AG04450 (cell line): Measurements from ENCODE around the gene HECW1. TPM values are rescaled to one million over a fixed set of nuclear protein-coding genes. Genes with fewer than 3 reads are reported as not detected.
"Not testable (repeated sequence)": the region's sequence is repeated elsewhere in the genome, so short reads cannot be mapped to it uniquely, and the experiment has no call there.

Source experiments
- CTCF ChIA-PET: fragments of 300-600, 350-600 bp; formaldehyde crosslinking; extraction: SDS; loops from one replicate; lab custom pipeline; 2022; ENCODE audit warnings: antibody characterized with exemption, inconsistent platforms; lab: Charles Lee
- POLR2A ChIA-PET: fragments of 350-600 bp; formaldehyde crosslinking; extraction: SDS; loops from one replicate; lab custom pipeline; 2021; ENCODE audit warnings: antibody characterized with exemption, inconsistent platforms; lab: Yijun Ruan, JAX
- DNase-seq: peaks from one replicate; pipeline ENCODE4 v3.0.0-alpha.2; 2011; ENCODE audit warnings: low read depth, low spot score
- H3K27ac ChIP-seq: one replicate; pipeline ENCODE4 v1.5.1; 2012; ENCODE audit warnings: low read depth, low read length, control low read depth
- H3K27me3 ChIP-seq: one replicate; pipeline ENCODE4 v1.6.0; 2012; ENCODE audit warnings: low read length; ENCODE audit not compliant: control insufficient read depth, insufficient read depth
- H3K4me3 ChIP-seq: 2 replicates; pipeline ENCODE4 v1.5.1; 2011; ENCODE audit warnings: mild to moderate bottlenecking, low read depth, low read length, control low read depth
- H3K9me3 ChIP-seq: 2 replicates; pipeline ENCODE4 v1.5.1; 2012; ENCODE audit warnings: low read length; ENCODE audit not compliant: control insufficient read depth, insufficient read depth
- CTCF ChIP-seq: IDR thresholded peaks from 2 replicates; pipeline ENCODE4 v1.5.1; 2011; ENCODE audit warnings: low read depth, low read length, control low read depth, inconsistent platforms
- polyA plus RNA-seq: library from polyadenylated mRNA; depleted of rRNA; stranded (reverse); fragments of >200 nt; gene quantifications from 2 replicates; pipeline ENCODE4 v1.2.3, GENCODE V29; 2011

HECW1 gene
- polyA plus RNA-seq, 1 experiment: 2.6 TPM

- ChIA-PET CTCF (no interaction called here), POLR2A (no interaction called here)
- H3K27me3 ChIP-seq: no peaks in the 10 kb centered on the region
- H3K27ac ChIP-seq: no peak overlapping the region
- no peak for DNase-seq
- H3K9me3 ChIP-seq: no peaks in the 10 kb centered on the region
- H3K4me3 ChIP-seq: no peak overlapping the region
- no peak for TF ChIP-seq CTCF
Observed at GRCh38 chr7:43332193-43332796, 219.8 kb downstream of the HECW1 start.

- POLR2A ChIA-PET: no interaction called here
- DNase-seq: no peak
- no peaks in the 10 kb centered on the region for H3K27me3 ChIP-seq
- no peak for TF ChIP-seq CTCF
- H3K4me3 ChIP-seq: no peak overlapping the region
- no peaks in the 10 kb centered on the region for H3K9me3 ChIP-seq
- CTCF ChIA-PET: no interaction called here
- H3K27ac ChIP-seq: no peak overlapping the region
Observed at GRCh38 chr7:43337191-43337590, 224.7 kb downstream of the HECW1 start.

GRCh38 chr7:43337811-43338210 lies 225.4 kb downstream of the HECW1 start:
- no peaks in the 10 kb centered on the region for H3K27me3 ChIP-seq
- no peak overlapping the region for H3K4me3 ChIP-seq
- H3K9me3 ChIP-seq: no peaks in the 10 kb centered on the region
- DNase-seq: no peak
- TF ChIP-seq CTCF: no peak
- CTCF ChIA-PET: no interaction called here
- POLR2A ChIA-PET: interaction anchor here (0.5 kb wide), 1 partner anchor 124 kb away, joined by 6 read pairs; no protein-coding TSS in a partner anchor
- no peak overlapping the region for H3K27ac ChIP-seq

GRCh38 chr7:43341132-43341531 lies 228.7 kb downstream of the HECW1 start:
- Histone ChIP-seq H3K27ac (no peak overlapping the region), H3K9me3 (no peaks in the 10 kb centered on the region), H3K27me3 (no peaks in the 10 kb centered on the region), H3K4me3 (no peak overlapping the region)
- CTCF ChIA-PET: no interaction called here
- DNase-seq: no peak
- POLR2A ChIA-PET: no interaction called here
- no peak for TF ChIP-seq CTCF

- DNase-seq, H3K4me3 ChIP-seq, H3K27me3 ChIP-seq, H3K27ac ChIP-seq, CTCF ChIA-PET, H3K9me3 ChIP-seq, POLR2A ChIA-PET: not testable (repeated sequence)
Observed at GRCh38 chr7:43343417-43343816, 231.0 kb downstream of the HECW1 start.

- H3K27me3 ChIP-seq, POLR2A ChIA-PET, H3K27ac ChIP-seq, H3K4me3 ChIP-seq, DNase-seq, H3K9me3 ChIP-seq, CTCF ChIA-PET: not testable (repeated sequence)
Observed at GRCh38 chr7:43345696-43346095, 233.2 kb downstream of the HECW1 start.
